ENCODE results near the gene RHCG. TPM values are rescaled to one million over a fixed set of nuclear protein-coding genes. Genes with fewer than 3 reads are reported as not detected.
A peak's percentile ranks its signal among the peaks of the same experiment; 100 is the strongest.

The RHCG gene
- total RNA-seq, 1 experiment from 2014 or later: not detected

DNA sequence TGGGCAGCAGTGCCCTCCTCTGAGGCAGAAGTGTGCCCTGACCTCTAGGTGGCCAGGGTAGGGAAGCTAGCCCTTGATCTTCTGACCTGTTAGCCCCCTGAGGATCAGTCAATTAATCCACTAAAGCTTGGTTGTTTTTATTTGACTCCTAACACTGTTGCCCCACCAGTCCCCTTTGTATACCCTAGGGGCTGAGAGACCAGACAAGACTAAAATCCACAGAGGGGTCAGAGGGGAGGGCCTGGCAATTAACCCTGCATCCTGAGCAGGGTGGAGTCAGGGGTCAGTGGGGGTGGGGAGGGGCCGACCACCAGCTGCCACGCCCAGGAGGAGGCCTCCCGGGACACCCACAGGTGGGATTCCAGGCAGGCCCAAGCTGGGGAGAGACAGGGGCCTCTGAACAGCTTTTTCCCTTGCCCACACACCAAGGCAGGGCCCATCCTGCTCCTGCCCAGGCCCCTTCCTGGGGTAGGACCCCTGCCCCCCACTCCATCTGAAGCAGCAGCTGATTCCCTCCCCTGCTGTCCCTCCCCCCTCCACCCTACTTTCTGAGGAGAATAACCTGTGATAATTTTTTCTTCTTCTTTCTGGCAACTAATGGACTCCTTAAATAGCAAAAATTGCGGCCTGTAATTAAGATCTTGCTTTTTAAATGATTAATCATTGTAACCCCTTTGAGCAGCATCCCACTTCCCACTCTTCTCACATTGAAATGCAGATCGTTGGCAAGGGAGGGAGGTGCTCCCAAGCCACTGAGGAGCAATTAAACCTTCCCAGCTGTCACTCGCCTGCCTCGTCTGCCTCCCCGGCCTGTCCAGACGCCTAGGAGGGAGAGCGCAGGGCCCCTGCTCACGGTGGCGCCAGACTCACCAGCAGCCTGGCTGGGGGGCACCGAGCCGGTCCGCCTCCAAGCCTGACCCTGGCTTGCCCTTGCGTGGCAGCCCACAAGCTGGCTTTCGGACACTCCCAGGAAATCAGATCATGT, 51.9 kb downstream of the RHCG start:
- DNase-seq (ENCODE audit: low read depth): no peak

DNA sequence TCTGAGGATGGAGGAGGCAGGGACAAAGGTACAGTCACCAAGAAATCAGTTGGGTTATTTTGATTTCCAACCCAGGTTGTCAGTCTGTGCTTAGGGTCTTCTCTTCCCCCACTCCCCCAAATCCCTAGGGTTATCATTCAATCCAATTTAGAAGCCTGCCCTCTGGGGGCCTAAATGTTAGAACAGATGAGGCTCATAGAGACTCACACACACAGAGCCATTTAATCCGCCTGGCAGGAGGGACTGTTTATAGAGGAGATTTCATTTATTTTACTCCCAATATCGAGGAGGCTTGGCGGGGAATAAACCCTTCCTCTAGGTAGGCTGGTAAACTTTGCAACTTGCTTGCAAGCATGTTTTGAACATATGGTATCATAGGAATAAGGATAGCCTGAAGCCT, 52.8 kb downstream of the RHCG start:
- no peak for DNase-seq (ENCODE audit: low read depth)

DNA sequence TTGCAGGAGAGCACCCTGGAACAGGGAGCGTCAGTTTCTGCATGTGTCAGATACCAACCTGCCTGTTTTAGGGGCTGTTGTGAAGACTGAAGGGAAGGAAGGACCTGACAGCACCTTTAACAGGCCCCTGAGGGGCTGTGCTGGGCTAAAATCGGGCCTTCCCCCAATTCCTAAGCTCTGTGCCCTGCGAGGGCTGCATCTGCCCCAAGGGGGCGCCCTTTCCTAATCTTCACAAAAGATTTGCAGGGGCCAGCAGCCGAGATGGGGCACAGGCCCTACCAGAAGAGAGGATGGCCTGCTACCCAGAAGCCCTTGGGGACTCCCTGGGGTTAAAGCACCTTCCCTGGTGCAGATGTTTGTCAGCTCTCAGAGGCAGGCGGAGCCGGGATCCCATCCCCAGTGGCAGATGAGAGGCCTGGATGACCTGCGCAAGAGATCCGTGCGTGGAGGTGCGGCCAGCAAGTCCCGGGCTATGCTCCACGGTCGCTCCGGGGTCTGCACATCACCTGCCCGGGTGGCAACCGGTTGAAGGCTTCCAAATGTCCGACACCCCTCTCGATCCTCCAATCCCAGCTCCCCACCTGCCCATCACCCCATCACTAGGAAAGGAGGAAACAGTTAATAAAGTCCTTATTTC, 53.6 kb downstream of the RHCG start:
- DNase-seq (ENCODE audit: low read depth): peak; percentile 47

DNA sequence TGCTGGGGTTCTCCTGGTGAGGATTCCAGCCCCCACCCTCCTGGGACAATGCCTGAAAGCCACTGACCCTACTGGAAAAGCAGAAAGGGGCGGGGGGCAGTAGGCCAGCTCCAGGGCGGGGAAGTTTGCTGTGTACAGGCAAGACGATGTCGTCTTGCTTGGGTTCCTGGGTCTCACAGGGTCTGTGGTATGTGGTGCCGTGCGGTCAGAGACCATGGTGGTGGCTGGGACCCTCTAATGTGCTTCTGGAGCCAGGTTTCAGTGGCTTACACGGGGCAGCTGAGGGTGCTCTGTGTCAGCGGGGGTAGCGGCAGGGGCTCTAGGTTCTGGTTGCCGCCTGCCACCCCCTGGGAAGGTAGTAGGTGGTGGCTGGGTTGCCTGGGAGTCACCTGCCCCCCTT, 54.2 kb downstream of the RHCG start:
- no peak for DNase-seq (ENCODE audit: low read depth)

DNA sequence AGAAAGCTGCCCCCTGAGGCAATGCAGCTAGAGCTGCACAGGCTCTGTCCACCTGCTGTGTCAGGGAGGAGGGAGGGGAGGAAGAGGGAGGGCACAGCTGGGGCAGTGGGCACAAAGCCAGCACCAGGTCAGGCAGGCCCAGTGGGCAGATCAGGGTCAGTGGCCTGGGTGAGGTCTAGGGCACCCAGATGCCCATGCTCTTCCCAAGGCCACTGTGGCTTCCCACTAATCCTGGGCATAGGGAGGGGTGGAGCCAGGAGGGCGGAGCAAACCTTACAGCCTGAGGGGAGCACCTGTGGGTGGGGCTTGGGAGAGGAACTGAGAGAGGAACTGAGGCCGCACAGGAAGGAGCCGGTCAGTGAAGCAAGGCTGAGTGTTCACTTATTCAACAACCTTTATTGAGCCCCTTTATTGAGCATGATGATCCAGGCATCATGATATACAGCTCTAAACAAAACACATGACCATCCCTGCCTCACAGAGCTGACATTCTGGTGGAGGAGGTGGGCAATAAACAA, 55.0 kb downstream of the RHCG start:
- no peak for DNase-seq (ENCODE audit: low read depth)

DNA sequence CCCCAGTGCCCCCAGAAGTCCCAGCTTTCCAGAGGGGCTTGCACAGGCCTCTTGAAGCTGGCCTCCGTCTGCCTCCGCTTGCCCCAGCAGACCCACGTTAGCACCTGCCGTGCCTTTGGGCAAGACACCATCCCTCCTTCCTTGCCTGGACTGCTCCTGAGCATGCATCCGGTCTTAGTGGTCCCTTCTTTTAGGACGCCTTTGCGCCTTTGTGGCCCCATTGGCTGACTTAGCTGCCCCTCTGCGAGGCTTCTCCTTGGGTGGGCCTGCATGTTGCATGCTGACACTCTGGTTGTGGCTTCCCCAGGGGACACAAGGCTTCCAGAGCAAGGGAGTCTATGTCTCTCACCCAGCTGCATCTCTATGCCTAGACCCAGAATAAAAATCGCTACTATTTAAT, 56.6 kb downstream of the RHCG start:
- DNase-seq (ENCODE audit: low read depth): no peak

DNA sequence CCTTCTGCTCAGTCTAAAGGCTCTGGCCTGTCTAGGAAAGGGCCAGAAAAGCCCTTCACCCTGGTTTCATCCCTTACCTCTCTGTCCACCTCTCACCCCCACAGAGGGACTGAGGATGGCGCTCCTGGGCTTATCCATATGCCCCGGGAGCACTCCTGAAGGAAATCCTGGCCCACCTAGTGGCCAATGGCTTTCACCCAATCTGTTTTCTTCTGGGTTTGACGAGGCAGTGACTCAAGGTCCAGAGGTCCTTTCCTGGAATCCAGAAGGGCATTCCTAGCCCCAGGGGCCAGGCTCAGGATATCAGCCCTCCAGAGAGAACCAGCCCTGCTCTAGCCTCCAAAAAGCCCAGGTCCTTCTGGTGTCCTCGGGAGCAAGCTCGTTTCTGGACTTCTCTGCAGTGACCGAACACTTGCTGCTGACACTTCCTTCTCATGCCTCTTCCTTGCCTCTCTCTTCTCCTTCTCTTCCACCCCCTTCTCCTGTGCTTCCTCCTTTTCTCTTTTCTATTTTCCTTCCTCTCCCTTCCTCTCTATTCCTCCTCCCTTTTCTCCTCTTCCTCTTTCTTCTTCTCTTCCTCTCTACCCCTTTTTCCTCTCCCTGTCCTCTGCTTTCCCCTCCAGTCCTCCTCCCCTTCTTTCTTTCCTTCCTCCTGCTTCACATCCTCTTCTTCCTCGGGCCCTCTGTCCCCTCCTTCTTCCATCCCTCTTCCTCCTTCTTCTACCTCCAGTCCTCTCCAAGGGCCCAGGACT, 59.6 kb downstream of the RHCG start:
- DNase-seq (ENCODE audit: low read depth): peak; percentile 25

DNA sequence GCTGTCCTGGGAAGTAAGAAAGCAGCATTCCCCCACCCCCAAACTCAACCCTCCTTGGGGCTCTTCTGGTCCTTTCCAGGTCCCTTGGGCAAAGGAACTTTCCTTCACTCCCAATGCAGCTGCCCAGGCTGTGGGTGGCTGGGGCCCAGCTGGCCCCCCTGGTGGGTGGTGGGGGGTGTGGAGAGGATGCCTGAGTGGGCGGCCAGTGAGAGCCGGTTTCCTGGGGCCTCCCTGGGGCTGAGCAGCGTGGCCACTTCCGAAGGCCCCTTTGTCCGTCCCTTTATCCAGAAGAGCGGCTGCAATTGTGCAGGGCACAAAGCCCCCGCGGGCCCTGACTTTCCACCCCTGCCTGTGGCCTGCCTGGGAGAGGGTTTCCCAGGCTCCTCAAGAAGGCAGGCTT, 61.0 kb downstream of the RHCG start:
- no peak for DNase-seq (ENCODE audit: low read depth)

DNA sequence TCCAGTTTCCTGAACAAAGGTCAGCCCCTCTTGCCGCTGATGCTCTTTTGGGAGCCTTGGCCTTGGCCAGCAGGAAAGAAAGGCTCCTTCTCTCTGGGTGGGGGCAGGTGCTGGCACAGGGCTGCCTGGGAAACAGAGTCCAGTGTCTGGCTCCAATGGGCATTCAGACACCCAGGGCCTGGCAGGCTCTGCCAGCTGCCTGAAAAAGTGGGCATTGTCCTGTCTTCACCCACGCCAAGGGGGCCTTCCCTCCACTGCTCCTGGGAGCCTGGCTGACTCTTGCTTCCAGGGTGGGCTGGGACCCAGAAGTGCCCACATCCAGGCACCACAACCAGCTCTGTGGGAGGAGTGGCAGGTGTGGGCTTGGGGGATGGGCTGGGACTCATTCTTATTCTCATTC, 62.7 kb downstream of the RHCG start:
- DNase-seq (ENCODE audit: low read depth): no peak

DNA sequence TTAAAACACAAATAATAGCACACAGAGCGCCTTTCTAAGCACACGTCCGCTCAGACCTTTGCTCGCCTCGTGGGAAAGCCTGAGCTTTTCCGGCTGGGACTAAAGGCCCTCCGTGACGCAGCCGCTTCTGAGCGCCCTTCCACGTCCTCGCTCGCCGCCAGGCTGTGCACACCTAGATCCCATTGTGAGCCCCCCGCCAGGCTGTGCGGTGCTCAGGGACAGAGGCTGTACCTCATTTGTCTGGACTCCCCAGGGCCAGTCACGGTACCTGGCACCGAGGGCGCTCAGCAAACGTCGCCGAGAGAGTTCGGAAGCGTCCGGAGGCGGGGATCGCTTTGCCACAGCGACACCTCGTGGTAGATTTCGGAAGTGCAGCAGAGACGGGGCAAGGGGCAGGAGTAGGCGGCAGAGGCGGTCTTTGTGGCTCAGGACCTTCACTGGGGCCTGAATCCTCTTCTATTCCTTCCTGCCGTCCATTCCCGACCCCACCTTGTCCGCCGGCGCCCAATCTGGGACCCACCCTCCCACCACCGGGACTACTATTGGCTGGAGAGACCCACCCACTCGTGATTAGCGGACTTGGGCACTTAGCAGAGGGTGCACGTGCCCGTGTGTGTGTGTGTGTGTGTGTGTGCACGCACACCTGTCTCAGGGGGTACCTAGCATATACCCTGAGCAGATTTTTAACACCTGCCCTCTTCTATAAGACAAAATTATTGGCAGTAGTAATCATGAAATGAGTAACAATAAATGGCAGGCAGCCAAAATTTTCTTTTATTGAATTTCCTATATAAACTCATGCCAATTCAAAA, 65.6 kb downstream of the RHCG start:
- peak; percentile 58 for DNase-seq (ENCODE audit: low read depth)

DNA sequence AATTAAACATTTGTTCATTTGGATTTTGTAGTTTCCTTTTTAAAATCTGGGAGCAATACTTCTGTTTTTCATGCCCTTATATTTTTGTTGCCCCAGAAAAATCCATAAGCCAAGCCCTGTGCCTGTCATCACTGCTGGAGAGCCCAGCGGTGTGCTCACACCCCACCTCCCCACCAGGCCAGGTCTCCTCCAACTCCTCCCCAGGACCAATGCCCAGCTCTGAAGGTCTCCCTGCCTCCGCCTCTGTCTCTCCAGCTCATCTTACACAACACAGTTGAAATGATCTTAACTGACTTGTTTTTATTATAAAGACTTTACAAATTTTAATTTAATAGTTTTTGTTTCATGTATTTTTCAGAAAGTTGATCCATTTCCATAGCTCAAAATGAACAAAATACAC, 66.4 kb downstream of the RHCG start:
- no peak for DNase-seq (ENCODE audit: low read depth)

DNA sequence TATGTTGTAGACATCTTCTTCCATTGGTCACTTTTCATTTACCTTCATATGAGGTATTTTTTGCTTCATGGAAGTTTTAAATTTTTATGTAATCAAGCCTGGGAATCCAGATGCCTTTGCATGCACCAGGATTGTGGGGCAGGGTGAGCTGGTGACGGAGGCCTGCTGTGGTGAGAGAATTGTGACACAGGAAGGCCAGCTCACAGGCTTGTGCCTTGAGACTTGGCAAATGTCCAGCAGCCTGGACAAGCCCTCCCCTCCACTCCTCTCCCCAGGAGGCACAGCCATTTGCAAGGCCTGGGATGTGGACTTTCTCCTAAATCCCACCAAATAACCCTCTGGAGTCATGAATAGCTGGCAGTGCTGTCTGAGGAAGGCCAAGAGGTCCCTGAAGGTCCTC, 67.4 kb downstream of the RHCG start:
- DNase-seq (ENCODE audit: low read depth): peak; percentile 34

DNA sequence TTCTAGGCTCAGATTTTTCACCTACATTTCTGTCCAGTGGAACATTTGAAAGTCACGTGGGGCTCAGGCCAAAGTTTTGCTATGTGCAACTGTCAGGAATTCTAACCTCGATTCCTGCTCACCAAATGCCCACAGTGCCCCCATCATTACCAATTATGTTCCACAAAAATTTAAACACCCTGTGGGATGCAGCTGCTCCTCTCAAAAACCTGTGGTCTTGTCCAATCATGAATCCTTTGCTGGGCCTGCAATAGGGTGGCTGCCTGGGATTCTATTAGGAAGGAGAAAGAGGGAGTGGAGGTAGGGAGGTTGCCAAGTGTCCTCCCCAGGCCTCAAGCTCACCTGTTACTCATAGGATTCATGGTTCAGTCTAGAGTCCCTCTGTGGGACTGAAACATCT, 68.1 kb downstream of the RHCG start:
- no peak for DNase-seq (ENCODE audit: low read depth)

DNA sequence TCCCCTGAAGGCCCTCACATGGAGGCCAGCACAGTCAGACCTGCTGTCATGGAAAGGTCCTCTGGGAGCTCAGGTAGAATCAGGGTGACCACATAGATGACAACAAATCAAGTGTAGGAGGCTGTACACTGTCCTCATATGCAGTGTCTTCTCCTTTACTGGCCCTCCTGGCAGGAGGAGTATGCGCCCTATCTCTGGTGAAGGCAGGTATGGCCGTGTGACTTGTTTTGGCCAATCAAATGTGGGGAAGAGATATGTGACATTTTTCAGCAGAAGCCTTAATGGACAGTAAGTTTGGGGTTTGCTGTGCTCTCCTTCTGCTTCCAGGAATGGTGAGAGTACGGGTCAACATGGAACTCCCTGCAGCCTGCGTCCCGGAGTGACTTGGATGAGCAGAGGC, 69.9 kb downstream of the RHCG start:
- no peak for DNase-seq (ENCODE audit: low read depth)

DNA sequence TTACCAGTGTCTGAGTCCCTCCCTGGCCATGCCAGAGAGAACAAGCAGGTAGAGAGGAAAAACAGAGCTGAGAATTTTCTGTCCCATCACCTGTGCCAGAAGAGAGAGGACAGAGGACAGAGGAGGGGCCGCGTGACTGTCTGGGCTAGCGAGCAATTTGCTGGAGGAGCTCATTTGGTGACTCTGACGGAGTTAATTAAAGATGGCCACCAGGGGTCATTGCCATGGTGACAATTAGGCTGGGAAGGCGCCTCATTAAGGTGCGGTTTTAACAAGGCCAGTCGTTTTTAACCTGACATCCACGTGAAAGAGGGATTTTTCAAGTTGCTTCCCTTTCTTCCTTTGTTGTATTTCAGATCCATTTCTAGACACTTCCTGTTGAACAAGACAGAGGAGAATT, 72.4 kb downstream of the RHCG start:
- no peak for DNase-seq (ENCODE audit: low read depth)

Other genes with a start within 250 kb of the RHCG start
- gene POLG, start 161.8 kb downstream of the RHCG start, total RNA-seq (2014; rRNA removed; shearing (Covaris generic)): 24.2 and 41.3 TPM in 2 replicates
- 6.6 and 12.0 TPM in 2 replicates for gene TICRR, start 78.9 kb upstream of the RHCG start, total RNA-seq (2014; rRNA removed; shearing (Covaris generic))
- gene KIF7, start 158.9 kb upstream of the RHCG start, total RNA-seq (2014; rRNA removed; shearing (Covaris generic)): 1.9 and 6.4 TPM in 2 replicates
- gene PLIN1, start 182.8 kb upstream of the RHCG start, total RNA-seq (2014; rRNA removed; shearing (Covaris generic)): 0.15 and 0.22 TPM in 2 replicates
- gene PEX11A, start 194.2 kb upstream of the RHCG start, total RNA-seq (2014; rRNA removed; shearing (Covaris generic)): 7.0 and 10.7 TPM in 2 replicates
- 0.25 TPM in 1 of 2 replicates, not detected in the other for gene WDR93, start 194.2 kb upstream of the RHCG start, total RNA-seq (2014; rRNA removed; shearing (Covaris generic))

Measured in M059J (cell line).